ENCODE data around the gene RUSC2.

Gene RUSC2, protein sequence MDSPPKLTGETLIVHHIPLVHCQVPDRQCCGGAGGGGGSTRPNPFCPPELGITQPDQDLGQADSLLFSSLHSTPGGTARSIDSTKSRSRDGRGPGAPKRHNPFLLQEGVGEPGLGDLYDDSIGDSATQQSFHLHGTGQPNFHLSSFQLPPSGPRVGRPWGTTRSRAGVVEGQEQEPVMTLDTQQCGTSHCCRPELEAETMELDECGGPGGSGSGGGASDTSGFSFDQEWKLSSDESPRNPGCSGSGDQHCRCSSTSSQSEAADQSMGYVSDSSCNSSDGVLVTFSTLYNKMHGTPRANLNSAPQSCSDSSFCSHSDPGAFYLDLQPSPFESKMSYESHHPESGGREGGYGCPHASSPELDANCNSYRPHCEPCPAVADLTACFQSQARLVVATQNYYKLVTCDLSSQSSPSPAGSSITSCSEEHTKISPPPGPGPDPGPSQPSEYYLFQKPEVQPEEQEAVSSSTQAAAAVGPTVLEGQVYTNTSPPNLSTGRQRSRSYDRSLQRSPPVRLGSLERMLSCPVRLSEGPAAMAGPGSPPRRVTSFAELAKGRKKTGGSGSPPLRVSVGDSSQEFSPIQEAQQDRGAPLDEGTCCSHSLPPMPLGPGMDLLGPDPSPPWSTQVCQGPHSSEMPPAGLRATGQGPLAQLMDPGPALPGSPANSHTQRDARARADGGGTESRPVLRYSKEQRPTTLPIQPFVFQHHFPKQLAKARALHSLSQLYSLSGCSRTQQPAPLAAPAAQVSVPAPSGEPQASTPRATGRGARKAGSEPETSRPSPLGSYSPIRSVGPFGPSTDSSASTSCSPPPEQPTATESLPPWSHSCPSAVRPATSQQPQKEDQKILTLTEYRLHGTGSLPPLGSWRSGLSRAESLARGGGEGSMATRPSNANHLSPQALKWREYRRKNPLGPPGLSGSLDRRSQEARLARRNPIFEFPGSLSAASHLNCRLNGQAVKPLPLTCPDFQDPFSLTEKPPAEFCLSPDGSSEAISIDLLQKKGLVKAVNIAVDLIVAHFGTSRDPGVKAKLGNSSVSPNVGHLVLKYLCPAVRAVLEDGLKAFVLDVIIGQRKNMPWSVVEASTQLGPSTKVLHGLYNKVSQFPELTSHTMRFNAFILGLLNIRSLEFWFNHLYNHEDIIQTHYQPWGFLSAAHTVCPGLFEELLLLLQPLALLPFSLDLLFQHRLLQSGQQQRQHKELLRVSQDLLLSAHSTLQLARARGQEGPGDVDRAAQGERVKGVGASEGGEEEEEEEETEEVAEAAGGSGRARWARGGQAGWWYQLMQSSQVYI (N-terminal part only)

DNA sequence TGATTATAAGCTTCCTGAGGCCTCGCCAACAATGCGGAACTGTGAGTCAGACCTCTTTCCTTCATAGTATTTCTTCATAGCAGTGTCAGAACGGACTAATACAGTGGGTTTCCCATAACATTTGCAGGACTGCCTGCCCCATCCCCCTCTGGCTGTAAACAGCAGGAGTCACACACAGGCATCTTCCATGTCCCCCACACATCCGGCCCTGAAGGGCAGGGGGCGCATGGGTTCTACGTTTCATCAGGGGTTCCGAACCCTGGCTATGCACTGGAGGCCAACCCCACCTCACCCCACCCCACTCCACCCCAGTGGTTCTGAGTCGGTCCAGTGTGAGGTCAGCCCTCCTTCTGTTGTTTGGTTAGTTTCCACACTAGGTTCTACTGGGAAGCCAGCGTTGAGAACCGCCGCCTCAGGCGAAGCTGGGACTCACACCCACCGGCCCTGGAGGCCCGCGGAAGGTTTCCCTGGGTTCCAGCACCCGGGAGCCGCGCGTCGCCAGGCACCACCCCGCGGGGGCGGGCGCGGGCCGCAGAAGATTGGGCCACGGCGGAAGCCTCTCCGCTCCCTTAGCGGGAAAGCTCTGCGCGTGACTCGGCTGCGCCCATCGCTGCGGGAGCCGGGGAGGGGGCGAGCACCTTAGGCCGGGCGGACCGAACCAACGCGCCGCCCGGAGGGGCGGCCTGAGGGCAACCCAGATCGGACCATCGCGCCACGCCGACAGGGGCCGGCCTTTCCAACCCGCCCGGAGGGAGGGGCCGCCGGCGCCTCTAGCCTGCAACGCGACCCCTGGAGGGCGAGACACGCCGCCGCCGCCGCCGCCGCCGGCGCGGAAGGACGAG is at the start of gene RUSC2:
Gene RUSC2 (plus strand): TSS at position 799 of the 842 bp plus-strand sequence. CDS start 56,411 bp downstream, outside the sequence.
- peak; percentile 77 for DNase-seq

DNA sequence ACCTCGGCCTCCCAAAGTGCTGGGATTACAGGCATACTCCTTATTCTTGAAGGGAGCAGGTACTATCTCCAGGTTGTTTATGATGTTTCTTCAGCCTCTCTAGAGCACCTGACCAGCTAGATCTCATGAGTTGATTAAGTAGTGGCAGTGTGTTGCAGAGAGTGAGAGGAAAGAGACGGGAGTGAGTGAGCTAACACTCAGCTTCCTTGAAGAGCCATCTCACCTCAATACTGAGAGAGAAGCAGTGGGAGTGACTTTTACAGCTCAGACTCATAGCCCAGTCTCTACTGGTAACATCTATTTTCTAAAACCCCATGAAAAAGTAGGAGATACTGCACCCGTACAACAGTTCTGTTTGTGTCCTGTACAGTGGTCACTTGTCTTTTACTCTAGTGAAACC is 43.9 kb upstream of the RUSC2 start:
- no peak for DNase-seq

DNA sequence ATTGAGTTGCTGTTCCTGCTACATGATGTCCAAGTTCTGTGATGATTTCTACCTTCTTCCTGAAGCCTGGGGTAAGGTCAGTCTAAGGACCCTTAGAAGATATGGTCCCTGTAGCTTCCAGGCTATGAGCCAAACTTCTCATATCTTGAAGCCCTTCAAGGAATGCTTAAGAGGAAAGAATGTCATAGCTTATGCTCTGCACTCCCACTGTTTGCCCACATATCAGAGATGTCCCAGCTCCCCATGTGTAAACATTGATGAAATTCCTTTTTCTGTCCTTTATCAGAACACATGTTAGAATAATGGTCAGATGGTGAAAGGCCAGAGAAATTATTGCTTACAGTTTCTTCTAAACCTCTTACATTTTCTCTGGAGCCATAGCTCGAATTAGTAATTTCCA is 41.4 kb upstream of the RUSC2 start:
- no peak for DNase-seq

DNA sequence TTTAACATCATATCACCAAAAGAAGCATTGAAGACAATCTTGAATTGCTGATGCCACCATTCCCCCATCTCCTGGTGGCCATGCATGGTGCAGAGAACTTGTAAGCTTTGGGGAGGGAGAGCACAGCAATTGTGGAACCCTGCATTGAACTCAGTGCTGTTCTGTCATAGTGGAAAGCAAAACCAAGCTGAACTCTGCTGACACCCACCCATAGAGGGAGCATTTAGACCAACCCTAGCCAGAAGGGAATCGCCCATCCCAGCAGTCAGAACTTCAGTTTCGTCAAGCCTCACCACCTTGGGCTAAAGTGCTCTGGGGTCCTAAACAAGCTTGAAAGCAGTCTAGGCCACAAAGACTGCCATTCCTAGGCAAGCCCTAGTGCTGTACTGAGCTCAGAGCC is 37.4 kb upstream of the RUSC2 start:
- no peak for DNase-seq

DNA sequence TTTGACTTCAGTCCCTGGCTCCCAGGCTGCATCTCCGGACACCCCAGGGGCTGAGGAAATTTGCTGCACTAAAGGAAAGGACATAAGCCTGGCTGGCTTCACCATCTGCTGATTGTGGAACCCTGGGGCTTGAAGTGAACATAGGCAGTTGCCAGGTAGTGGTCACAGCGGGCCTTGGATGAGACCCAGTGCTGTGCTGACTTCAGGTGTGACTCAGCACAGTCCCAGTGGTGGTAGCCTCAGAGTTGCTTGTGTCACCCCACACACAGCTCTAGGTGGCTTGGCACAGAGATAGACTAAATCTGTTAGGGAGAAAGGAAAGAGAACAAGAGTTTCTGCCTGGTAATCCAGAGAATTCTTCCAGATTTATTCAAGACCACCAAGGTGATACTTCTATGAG is 36.1 kb upstream of the RUSC2 start:
- DNase-seq = no peak

DNA sequence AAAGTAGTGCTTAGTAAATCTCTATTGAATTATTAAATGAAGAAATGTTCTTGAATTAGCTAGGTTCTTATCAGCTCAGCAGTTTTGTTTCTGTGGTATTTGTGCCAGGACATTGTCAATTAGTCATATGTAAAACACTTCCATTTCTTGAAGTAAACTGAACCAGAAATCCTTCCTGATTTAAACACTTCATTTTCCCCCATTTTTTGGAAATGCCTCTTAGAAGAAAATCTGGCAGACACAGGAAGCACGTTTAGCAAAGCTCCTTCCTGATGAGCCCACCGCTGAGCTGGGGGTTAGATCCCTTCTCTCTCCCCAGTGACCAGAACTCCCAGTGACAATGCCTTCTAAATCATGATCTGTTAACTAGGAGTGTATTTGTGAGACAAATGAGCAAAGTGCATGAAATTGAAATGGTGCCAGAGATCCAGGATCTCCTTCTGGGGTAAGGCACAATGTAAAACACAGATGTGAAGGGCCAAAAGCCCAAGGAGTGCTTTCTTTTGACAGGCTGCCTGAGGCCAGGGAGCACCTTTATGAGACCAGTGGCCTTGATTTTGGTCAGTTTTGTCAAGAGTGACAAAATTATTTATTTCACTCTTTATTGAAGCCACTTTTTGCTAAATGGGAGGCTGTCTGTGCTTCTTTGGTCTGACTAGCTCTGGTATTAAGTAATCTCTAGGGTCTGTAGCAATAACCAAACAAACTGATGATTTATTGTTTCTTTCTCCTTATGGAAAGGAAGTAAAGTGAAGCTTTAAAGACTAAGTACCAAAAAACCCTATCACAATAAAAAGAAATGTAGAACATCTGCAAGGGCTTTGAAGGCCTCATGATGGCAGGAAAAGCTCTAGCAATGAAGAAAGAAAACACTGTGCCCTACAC is 25.5 kb upstream of the RUSC2 start:
- DNase-seq = no peak

DNA sequence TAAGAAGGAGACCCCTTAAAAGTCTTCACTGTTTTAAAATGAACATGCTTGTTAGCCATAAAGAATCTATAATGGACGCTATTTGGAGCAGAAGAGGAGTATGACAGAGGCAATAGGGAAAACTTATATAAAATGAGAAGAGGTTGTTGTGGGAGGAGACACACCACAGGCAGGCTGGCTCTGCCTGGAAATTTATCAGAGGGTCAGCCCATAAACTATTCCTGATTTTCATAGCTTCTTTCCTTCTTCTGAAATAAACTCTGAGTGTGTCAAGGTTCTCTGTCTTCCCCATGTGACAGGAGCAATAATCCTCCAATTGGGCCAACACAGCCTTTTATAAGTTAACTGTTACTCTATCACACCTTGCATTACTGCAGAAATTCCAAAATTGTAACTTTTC is 19.6 kb upstream of the RUSC2 start:
- DNase-seq = no peak

DNA sequence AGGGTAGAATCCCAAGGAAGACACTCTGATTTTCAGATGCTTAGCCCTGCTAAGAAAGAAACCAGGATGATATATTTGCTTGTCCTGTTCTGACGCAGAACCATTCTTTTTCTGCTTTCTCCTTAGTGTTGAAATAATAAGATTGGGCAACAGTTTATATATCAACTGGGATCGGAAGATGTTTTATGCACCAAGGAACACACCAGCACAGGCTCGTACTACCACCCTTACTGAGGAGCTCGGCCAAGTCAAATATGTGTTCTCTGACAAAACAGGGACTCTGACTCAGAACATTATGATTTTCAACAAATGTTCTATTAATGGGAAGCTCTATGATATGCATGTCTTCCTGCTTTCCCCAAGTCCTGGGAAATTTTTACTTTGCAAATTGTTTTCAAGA is 19.0 kb upstream of the RUSC2 start:
- no peak for DNase-seq

DNA sequence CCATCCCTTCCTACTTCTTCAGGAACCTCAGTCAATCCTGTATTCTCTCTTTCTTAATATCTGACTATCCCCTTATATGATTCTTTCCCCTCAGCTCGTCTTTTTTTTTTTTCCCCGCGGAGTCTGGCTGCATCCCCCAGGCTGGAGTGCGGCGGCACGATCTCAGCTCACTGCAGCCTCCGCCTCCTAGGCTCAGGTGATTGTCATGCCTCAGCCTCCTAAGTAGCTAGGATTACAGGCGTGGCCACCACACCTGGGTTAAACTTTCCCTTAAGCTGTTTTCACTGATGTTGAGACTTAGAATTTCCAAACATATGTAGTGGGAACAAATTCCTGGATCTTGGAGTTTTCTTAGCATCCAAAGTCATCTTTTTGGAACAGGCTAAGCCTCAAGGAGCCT is 13.3 kb upstream of the RUSC2 start:
- no peak for DNase-seq

DNA sequence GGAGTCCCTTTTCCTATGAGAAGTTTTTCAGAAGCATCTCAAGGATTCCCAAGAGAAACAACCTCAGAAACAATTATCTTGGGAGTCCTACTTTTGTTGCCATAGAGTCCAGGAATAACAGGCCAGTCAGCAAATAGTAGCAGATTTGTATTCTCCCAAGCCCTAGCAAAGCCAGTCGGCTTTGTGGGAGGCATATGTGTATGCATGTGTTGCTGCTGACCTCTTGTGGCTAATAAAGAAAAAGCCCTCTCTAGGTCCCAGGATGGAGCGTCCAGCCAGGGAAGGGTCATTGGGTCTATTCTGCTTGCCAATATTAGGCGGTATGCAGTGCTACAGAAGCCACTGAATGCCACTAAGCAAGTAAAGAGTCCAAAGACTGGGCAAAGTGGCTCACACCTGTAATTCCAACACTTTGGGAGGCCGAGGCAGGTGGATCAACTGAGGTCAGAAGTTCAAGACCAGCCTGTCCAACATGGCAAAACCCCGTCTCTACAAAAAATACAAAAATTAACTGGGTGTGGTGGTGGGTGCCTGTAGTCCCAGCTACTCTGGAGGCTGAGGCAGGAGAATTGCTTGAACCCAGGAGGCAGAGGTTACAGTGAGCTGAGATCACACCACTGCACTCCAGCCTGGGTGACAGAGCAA is 12.6 kb upstream of the RUSC2 start:
- peak; percentile 31 for DNase-seq

DNA sequence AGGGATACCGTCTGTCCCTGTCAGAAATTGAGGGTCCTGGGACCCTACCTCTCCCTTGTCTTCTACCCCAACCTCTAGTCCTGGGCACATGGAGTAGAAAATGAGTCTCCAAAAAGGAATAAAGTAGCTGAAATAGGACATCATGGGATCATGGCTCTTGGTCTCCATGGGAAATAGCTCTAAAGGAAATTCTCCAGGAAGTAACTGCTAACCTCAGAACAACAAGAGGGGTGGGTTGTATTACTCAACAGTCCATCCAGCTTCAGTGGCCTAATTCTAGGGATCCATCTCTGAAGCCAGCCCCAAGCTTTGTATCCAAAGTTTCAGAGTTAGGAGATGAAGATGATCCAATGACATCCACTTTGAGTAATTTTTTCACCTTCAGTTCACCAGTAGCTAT is 11.0 kb upstream of the RUSC2 start:
- no peak for DNase-seq

DNA sequence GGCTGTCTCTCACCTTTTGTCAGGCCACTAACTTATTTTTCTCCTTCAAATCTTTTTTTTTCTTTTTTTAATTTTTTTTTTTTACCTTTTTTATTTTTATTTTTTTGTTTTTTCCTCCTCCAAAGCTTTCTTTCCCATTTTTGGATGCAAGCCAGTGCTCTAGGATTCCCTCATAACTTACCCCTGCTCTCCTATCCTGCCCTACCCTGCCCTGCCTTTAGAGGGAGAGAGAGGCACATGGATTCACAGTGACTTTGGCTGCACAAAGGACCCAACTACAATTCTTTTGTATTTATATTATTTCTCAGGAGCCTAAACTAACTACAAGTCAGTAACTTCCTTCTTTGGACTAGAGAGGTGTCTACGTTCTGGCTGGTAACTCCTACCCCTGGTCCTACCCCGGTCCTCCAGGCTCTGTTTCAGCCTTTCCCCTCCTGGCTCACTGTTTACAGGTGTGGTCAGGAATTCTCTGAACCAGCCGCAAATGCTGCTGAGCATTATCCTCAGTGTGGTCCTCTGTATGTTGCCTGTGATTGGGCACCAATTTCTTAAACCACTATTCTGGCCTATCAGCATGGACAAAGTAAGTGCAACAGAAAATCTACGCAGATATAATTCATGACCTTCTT is 8.4 kb upstream of the RUSC2 start:
- peak; percentile 36 for DNase-seq

DNA sequence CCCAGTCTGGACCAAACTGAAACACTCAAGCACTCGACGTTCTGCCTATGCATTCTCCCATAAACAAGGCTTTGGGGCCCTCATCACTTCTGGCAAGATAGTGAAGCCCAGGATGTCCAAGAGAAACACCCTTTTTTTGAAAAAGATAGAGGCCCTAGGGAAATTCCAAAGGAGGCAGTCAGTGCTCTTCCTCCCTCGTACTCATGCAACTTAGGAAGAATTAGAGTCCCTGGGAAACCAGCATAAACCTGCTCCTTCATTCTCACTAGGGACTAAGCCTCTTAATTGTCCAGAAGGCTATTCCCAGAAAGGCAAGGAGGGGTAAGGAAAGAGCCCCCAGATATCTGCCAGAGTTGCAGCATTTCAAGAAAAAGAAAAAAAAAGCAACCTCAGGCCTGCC is 7.8 kb upstream of the RUSC2 start:
- DNase-seq = no peak

DNA sequence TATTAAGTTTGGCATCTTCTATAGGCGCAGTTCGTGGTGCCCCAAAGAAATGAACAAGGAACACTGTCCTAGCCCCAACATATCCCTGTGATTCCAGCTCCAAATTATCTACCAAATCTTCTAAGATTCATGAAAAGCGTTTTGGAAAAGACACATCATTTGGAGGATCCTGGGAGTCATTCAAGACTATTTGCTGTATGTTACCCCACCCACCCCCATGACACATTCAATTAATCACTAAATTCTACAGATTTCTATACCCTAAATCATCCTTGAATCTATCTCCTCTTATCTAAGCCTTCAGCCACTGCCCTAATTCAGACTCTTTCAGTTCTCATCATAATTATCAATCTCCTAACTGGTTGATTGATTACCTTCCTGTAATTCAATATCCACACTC is 5.5 kb upstream of the RUSC2 start:
- DNase-seq = no peak

DNA sequence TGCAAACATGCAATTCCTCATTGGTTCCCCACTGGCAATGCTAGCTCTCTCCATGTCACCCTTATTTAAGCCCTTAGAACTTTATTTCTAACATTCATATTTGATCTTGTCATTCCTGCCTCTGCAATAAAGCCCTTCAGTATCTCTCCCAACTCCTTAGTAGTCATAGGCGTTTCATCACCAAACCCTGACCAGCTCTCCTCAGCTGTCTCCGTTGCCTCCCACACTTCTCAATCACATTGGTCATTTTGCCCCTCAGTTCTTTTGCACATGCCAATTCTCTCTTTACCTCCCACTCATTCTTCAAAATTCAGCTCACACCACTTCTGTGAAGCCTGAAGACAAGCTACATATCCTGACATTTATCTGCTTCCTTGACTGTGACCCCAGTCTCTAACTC is 2.8 kb upstream of the RUSC2 start:
- DNase-seq = no peak

DNA sequence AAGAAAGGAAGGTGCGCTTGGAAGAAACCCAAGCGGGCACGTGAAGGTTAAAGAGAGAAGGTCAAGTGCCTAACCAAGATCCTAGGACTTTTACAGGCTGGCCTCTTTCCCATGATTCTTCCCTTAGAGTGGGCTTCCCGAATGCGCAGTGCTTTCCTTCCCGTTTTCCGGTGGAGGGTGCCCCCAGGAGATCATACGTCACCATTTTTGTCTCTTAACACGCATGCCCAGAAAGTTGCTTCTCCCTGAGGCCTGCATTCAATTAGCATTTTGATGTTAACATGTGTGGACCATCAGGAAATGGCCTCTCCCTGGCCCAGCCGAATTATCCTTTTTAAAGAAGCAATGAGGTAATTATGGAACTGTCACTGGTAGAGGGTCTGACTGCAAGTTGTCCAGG is 1.9 kb upstream of the RUSC2 start:
- no peak for DNase-seq

DNA sequence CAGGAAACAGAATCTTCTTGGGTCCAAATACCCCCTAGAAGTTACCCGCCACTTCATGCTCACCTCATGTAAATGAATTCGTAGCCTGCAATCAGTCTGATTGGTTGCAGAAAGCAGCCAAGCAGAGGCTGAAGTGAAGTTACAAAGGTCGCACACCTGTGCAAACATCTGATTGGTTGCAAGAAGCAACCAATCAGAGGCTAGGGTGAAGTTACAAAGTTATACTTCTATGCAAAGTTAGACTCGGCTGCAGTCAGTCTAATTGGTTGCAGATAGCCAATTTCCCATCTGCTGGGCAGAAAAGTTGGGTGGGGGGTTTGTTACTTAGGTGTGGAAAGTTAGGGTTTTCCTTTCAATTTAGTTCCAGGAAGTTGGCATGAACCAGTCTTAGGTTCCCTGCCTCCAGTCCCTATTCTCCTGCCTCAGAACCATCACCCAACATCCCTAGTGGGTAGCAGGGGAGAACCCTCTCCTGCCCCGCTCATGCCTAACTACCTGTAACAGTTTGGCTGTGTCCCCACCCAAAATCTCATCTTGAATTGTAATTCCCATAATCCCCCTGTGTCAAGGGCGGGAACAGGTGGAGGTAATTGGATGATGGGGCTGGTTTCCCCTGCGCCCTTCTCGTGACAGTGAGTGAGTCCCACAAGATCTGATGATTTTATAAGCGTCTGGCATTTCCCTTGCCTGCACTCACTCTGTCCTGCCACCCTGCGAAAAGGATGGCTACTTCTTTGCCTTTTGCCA is 1.2 kb upstream of the RUSC2 start:
- no peak for DNase-seq

DNA sequence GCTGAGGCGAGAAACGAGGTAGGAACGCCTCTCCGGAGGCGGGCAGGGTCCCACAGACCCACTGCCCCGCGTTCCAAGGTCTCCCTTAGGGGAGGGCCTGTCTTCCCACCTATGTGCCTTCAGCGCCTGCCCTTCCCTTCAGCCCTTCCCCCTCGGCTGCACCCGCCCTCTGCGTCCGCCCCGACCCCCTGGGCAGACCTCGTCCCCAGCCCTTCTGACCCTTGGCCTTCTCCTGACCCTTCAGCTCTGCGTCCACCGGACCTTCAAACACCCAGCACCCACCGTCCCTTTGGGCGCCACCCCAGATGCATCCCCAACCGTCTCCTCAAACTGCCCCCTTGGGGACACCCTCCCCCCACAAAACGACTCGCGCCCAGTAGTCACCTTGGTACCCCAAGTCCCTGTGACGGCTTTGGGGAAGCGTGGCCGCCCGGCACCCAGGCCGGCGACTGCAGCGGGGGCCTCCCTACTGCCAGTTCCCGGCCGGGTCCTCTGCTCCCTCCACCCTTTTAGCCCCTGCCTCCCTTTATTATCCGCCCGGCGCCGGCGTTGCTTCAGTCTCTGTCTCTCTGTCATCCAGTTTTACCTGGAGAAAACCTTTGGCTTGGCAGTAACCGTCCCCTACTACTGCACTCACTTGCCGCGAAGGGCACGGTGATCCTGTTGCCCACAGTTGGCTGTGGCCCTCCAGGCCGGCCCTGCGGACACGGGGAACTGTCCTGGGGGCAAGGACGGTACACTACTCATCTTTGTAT is 421 bp downstream of the RUSC2 start:
- peak; percentile 8 for DNase-seq

All from stimulated activated CD4-positive, alpha-beta T cell treated with anti-CD3 and anti-CD28 coated beads, Interleukin-15, amount 100 ng/mL, for 24 hours (primary cell).